GM21825 (cell line): ENCODE measurements around the gene ATP5F1D.

ENCODE experiments used
- ATAC-seq: cut with Tn5 transposase; IDR thresholded peaks from one replicate; pipeline ENCODE4 v1.9.1; 2021; ENCODE audit warnings: mild to moderate bottlenecking, moderate library complexity; ENCODE audit not compliant: unreplicated experiment

The ATP5F1D gene

GRCh38 chr19:1290196-1290702 is 48.7 kb downstream of the ATP5F1D start:
- ATAC-seq, result no peak

- ATAC-seq, result no peak
Observed at GRCh38 chr19:1290703-1291651, 49.4 kb downstream of the ATP5F1D start.

GRCh38 chr19:1291761-1292418 is 50.3 kb downstream of the ATP5F1D start:
- ATAC-seq, result no peak

- no peak for ATAC-seq
Observed at GRCh38 chr19:1292419-1293151, 51.0 kb downstream of the ATP5F1D start.

- no peak for ATAC-seq
Observed at GRCh38 chr19:1293782-1294604, 52.4 kb downstream of the ATP5F1D start.
